ENCODE results near the gene PLEK.
"Not testable (repeated sequence)": the region's sequence is repeated elsewhere in the genome, so short reads cannot be mapped to it uniquely, and the experiment has no call there.

PLEK gene

DNA sequence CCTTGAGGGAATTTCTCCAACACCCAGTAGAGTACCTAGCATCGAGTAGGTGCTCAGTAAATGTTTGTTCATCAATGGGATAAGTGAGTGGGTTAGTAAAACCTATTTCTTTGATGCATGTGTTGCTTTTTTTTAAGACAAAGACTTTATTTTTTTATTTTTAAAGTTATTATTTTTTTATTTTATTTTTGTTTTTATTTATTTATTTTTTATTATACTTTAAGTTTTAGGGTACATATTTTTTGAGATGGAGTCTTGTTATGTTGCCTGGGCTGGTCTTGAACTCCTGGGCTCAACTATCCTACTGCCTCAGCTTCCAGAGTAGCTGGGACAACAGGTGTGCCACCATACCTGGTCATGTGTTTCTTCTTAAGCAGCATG lies 20.8 kb downstream of the PLEK start:
- no peak for DNase-seq

DNA sequence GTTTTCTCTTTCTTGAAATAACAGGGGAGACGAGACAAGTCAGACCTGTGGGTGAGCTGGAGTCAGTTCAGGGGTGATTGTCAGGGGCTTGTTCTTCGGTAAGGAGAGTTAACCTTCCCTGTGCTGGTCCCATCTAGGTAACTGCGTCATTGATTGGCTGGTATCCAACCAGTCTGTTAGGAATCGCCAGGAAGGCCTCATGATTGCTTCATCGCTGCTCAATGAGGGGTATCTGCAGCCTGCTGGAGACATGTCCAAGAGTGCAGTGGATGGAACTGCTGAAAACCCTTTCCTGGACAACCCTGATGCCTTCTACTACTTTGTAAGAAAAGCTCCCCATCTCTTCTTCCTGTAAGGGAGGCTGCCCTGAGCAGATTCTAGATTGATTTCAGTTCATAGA lies 21.3 kb downstream of the PLEK start:
- no peak for DNase-seq

DNA sequence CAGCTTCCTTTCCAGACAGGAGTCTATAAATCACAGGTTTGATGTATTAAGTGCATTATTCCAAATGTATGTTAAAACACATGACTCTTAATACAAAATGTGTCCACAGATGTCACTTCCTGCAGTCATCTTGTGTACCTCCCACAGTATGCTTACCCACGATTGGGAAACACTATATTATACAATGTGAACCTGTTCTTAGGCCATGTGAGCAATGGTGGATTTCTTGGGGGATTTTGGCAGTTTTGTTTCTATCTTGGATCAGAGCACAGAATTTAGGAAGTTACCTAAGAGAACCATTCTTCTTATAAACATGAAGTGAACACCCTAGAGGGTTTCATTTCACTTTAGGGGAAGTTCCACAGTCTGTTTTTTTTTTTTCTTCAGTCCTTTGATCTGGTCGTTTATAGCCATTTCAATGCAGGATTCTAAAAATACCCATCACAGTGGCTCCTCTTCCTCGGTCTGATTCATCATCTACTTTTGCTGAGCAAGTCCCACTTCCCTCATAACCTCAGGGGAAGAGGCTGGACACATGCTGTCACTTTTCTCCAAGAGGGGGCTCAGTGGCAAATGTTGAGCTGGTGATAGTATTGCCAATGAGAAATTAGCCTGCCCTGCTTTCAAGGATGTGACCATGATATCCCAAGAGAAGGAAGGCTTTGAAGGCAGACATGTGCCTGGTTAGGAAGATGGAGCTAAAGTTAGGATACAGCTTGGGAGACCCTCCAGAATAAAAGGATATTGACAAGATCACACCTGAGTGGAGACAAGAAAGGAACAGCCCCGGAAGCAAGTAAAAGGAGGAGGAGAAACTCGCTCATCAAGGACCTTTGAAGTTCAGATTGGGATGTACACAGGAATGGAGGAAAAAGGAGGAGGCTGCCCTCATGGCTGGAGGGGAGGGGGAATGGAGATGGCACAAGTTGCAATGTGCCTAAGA lies 22.6 kb downstream of the PLEK start:
- DNase-seq, result no peak

DNA sequence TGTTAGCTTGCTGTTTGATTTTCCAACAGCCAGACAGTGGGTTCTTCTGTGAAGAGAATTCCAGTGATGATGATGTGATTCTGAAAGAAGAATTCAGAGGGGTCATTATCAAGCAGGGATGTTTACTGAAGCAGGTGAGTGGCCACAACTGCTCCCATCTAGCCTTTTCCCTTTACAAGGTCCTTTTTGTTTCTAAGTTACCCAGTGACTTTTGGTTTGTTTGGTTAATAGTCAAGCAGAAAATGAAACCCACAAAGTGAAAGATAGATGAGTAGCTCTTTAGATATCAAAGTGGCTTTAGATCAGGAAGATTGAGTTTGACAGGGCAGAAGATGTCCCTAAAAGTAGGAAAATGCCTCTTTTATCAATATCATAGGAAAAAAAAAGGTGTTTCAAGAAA lies 23.3 kb downstream of the PLEK start:
- no peak for DNase-seq

DNA sequence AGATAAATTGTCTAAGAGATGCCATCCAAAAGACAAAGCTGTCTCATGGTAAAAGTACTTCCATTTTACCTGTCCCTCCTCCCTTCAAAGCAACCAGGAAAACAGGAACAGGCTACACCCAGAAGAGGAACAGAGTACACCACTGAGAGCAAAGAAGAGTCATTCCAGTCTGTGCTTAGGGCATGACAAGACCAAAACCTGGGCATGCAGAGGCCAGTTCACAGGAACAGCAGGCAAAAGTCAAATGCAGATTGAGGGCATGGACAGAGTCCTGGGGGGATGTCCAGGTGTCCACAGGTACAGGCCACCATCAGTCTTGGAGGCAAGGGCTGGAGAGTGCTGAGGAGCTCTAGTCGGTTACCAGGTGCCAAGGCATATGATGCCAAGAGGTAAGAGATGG lies 23.7 kb downstream of the PLEK start:
- DNase-seq, result no peak

DNA sequence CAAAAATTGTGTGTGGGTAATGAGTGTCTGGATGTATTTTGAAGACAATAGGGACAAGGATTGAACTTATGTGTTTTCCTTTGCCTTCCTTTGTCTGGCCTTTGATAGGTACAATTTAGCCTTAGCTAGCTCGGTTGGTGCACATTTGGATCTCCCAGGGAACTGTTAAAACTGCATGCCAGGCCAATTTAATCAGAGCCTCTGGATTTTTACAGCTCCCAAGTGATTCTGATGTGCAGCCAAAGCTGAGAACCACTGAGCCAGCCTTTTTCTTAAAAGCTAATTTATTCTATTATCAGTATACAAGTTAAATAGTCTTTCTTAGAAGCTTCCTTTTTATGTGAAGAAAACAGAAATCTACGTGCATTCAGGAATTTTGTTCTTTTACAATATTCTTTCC lies 25.0 kb downstream of the PLEK start:
- no peak for DNase-seq

DNA sequence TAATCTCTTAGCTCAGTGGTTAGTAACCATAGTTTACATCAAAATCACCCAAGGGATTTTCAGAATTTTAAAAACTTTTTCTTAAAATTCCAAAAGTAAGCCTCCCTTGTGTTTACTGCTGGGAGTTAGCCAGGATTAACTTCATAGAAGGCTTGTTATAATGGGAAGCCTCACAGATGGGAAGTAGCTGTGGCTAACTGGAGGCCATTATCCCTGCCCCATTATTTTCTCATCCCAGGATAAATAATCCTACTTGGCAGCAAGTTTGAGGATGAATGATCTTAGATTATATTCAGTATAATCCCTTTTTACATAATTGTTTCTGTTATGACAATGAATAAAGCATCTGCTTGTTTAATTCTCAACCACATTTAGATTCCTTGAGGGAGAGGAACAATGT lies 25.5 kb downstream of the PLEK start:
- DNase-seq, result no peak

DNA sequence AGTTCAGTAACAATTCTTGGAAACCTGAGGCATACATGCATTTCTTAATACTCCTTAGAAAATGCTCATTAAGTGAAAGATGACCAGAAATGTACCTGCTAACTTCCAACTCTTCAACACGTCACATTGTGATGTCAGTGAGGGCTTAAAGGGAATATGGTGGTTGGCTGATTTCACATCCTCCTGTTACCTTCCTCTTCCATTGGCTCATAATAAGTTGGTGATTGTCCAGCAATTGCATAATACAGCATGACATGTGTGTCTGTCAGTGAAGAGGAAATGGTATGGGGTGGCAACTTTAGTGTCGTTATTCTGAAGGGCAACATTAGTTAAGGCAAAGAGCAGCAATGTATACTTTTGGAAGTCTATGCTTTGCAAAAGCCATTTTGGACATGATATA lies 26.0 kb downstream of the PLEK start:
- no peak for DNase-seq

DNA sequence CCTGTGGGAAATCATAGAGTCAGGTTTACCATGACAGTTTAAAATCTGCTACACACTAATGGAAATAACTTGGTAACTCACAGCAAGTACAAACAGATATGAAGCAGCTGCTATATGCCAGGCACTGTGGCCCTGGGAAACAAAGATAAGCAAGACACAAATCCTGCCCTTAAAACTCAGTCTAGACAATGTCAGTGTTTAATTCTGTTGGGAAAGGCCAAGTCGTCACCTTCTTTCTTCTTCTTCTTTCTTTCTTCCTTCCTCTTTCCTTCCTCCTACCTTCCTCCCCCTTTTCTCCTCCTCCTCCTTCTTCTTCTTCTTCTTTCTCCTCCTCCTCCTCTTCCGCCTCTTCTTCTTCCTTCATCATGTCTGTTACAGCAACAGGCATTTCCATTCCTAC lies 26.8 kb downstream of the PLEK start:
- DNase-seq, result no peak

DNA sequence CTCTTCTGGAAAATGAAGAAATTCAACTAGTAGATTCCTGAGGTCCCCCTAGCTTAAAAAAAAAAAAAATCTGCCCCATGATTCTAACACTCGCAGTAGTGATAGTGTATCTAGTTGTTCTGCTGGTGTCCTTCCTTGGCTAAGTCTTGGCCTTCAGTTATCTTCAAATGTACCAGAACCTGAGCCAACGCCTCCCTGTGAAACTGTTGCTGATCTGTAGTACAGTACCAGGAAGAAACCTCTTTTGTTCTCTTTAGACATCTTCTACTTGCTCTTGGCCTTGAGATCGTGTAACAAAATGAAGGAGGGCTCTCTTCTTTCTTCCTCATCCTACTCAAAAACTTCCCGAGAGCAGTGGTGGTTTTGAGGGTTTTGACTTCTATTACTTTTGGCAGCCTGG lies 31.0 kb downstream of the PLEK start:
- DNase-seq, result no peak

DNA sequence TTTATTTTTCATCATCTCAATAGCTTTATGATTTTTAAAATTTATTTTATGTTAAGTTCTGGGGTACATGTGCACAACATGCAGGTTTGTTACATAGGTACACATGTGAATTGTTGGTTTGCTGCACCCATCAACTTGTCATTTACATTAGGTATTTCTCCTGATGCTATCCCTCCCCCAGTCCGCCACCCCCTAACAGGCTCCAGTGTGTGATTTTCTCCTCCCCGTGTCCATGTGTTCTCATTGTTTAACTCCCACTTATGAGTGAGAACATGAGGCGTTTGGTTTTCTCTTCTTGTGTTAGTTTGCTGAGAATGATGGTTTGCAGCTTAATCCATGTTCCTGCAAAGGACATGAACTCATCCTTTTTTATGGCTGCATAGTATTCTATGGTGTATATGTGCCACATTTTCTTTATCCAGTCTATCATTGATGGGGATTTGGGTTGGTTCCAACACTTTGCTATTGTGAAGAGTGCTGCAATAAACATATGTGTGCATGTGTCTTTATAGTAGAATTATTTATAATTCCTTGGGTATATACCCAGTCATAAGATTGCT lies 32.7 kb downstream of the PLEK start:
- not testable (repeated sequence) for DNase-seq

DNA sequence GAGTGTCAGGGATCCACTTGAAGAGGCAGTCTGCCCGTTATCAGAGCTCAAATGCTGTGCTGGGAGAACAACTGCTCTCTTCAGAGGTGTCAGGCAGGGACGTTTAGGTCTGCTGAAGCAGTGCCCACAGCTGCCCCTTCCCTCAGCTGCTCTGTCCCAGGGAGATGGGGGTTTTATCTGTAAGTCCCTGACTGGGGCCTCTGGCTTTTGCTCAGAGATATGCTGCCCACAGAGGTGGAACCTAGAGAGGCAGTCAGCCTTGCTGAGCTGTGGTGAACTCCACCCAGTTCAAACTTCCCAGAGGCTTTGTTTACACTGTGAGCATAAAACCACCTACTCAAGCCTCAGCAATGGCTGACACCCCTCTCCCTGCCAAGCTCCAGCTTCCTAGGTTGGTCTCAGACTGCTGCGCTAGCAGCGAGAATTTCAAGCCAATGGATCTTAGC lies 38.1 kb downstream of the PLEK start:
- no peak for DNase-seq

DNA sequence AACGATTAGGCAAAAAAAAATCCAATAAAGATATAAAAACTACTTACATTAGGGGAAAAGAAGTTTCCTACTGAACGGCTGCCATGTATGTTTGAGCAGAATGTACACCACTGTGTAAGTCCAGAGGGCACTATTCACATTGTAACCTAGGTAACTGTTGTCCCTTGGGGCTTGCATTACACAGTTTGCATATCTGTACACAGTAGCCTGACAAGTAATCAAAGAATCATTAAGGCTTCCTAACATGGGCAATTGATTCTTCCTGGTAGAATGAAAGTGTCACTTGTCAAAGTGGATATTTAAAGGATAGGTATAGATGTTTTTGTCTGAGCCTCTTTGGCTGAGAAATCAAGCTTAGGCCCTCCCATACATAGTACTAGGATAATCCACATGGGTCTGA lies 39.1 kb downstream of the PLEK start:
- DNase-seq, result no peak

DNA sequence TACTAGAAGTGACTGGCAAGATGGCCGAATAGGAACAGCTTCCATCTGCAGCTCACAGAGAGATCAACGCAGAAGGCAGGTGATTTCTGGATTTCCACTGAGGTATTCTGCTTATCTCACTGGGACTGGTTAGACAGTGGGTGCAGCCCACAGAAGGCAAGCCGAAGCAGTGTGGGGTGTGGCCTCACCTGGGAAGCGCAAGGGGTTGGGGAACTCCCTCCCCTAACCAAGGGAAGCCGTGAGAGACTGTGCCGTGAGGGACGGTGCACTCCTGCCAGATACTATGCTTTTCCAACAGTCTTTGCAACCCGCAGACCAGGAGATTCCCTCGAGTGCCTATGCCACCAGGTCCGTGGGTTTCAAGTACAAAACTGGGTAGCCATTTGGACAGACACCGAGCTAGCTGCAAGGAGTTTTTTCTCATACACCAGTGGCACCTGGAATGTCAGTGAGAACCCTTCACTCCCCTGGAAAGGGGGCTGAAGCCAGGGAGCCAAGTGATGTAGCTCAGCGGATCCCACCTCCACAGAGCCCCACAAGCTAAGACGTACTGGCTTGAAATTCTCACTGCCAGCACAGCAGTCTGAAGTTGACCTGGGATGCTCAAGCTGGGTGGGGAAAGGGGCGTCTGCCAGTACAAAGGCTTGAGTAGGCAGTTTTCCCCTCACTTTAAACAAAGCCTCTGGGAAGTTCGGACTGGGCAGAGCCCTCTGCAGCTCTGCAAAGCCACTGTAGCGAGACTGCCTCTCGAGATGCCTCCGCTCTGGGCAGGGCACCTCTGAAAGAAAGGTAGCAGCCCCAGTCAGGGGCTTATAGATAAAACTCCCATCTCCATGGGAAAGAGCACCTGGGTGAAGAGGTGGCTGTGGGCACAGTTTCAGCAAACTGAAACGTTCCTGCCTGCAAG lies 40.1 kb downstream of the PLEK start:
- no peak for DNase-seq

DNA sequence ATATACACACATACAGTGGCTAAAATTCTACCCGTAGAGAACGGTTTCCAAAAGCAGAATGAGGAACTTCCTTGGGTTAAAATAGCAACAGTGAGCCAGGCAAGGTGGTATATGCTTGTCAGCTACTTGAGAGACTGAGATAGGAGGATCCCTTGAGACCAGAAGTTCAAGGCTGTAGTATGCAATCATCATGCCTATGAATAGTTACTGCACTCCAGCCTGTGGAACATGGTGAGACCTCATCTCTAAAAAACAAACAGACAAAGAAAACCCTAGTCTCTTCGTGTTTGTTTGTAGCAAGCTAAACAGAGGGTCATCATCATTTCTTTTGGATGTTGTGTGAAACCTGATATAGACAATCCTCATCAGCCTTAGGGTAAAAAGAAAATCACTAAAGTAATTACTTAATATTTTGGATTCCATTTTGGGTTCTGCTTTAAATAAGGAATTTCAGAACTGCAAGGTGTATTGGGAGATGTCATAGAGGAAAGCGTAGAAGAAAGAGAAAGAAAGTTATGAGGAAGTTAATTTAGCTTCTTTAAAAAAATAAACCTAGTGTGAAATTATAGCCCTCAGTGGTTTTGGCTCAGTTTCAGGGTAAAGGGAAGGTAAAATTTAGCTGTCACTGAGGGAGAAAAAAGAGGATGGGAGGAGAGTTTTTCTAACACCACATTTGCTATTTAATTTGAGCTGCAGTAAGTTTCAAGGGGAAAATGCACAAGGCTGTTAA lies 46.5 kb downstream of the PLEK start:
- no peak for DNase-seq

DNA sequence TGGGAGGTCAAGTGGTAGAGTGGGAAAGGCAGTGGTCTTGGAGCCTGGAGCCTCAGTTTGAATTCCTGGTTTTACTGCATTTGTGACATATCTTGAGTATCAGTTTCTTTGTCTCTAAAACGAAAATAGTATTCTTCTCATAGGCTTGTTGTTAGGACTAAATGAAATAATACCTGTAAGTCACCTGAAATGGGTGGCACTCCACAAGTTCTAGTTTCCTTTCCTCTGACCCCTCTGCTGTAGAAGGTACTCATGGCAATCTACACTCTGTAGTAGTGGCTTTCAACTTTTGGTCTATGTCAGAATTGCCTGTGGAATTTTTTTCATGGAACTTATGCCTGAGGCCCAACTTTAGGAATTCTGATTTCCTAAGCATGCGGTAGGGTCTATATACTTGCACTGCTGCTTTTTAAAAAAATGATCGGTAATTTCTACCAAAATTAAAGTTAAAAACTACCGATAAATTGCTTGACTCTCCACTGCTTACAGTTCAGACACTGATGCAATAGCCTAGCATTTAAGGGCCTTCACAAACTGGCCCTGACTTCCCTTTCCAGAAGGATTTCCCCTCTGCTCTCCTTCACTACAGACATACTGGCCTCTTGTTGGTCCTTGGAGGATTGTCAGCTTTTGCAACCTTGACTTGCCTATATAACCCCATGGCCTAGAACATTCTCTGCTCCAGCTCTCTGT lies 47.2 kb downstream of the PLEK start:
- no peak for DNase-seq

DNA sequence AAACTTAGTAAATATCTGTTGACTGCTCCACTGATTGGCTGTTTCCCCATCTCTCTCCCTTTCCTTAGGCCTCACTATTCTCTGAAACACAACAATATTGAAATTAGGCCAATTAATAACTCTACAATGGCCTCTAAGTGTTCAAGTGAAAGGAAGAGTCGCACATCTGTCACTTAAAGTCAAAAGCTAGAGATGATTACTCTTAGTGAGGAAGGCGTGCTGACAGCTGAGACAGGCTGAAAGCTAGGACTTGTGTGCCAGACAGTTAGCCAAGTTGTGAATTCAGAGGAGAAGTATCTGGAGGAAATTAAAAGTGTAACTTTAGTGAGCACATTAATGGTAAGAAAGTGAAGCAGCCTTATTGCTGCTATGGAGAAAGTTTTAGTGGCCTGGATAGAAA lies 48.4 kb downstream of the PLEK start:
- no peak for DNase-seq

DNA sequence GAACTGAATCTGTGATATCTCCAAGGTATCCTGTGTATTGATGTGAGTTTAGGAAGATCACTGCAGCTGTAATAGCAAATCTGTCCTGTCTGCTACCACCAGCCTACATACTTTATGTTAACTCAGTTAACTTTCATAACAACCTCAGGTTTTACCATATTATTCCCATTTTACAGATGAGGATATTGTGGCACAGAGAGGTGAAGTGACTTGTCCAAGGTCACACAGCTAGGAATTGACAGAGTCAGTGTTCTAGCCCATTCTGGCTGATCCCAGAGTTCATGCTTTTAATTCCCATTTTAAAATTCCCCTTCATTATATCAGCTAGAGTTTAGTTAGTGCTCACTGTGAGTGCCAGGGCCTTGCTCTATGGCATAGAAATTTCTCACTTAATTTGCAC lies 49.4 kb downstream of the PLEK start:
- no peak for DNase-seq

DNA sequence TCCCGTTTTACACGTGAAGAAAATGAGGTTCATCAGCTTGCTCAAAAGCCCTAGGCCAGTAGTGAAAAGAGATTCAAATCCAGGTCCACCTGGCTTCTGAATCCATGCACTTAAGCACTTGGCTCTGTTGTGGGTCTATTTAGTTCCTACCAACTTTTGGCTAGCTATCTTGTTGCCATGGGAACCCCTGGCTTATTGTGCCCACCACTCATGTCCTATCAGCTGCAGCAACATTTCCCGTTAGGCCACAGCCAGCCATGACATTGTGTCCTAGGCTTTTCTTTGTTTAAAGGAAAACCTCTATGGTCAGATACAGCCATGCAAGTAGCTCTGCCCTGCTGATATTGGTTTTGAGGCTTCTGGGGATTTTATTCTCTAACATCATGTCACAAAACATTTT lies 49.8 kb downstream of the PLEK start:
- no peak for DNase-seq

DNA sequence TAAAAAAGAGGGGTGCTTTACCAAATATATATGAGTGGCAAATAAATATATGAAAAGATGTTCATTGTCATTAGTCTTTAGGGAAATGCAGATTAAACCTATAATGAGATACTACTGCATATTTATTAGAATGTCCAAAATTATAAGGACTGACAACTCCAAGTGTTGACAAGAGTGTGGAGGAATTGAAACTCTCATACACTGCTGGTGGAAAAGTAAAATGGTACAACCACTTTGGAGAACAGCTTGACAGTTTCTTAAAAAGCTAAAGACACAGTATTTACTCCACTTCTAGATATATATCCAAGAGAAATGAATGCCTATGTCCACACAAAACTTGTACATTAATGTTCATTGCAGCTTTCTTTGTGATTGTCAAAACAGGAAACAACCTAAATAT lies 50.4 kb downstream of the PLEK start:
- DNase-seq, result no peak

DNA sequence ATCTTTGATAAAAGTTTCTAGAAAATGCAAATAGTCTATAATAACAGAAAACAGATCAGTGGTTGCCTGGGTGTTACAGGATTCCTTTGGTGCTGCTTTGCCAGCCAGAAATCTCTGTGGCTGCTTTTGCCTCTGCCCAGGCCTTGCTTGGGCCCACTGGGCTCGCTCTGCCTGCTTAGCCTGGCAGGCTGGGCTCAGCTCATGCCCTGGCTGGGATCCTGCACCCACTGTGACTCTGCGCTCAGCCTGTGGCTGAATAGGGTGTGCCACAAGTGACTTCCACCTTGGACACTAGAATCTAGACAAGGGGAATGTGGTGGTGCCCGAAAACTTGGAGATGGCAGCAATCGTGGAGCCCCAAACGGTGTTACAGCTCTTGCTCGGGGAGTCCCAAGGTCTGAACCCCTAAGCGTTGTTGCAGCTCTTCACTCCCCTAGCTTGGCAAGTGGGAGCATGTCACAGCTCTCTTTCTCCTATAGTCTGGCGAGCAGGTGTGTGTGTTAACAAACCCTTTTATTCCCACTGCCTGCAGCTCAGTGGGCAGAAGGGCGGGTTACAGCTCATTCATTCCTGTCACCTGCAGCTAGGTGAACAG lies 51.1 kb downstream of the PLEK start:
- no peak for DNase-seq

DNA sequence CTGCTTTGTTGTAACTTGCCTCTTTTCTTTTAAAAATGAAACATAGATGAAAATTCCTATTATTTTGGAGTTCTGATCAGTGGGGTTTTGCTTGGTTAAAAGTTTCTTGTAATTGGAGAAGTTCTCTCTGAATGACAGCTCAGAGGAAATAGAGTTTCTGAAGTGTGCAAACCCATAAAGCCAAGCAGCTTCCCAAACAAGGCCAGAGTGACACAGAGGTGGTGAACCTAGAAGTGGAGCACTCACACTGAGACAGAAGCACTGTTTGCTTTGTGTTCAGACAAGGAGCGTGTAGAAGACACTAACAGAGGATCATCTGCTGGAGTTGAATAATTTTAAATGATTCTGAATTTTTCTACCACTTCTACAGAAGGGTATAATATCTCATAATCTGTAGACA lies 52.8 kb downstream of the PLEK start:
- no peak for DNase-seq

Data from fibroblast of skin of back (primary cell).